ENCODE data around the gene EPS8L2. TPM values are rescaled to one million over a fixed set of nuclear protein-coding genes. Genes with fewer than 3 reads are reported as not detected.

Gene EPS8L2
- total RNA-seq, 1 donor from 2014 or later, result 12.7 TPM

DNA sequence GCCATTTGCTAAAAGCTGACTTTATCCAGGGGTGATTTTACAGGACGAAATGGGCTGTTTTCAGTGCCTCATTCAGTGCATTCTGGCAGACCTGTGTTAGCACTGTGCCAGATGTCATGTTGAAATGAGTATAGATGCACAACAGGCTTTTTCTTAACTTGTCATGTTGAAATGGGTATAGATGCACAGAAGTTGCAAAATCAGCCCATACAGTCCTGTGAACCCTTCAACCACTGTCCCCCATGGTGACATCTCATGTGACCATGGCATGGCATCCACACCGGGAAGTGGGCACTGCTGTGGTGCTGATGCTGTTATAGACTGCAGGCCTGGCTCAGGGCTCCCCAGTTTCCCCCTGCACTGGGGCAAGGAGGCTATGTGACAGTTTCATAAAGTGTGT is 43.7 kb downstream of the EPS8L2 start:
- H3K27ac Mint-ChIP-seq (ENCODE audit: unreplicated experiment), result peak overlapping the region; percentile 30
- no peaks in the 10 kb centered on the region for H3K36me3 Mint-ChIP-seq (ENCODE audit: unreplicated experiment)
- H3K9me3 Mint-ChIP-seq (ENCODE audit: unreplicated experiment), result peaks cover 7% of the 10 kb centered on the region
- peak overlapping the region; percentile 74 for H3K4me3 Mint-ChIP-seq (ENCODE audit: unreplicated experiment)
- no peaks in the 10 kb centered on the region for H3K27me3 Mint-ChIP-seq (ENCODE audit: unreplicated experiment)
- TF ChIP-seq, protein P1, sequence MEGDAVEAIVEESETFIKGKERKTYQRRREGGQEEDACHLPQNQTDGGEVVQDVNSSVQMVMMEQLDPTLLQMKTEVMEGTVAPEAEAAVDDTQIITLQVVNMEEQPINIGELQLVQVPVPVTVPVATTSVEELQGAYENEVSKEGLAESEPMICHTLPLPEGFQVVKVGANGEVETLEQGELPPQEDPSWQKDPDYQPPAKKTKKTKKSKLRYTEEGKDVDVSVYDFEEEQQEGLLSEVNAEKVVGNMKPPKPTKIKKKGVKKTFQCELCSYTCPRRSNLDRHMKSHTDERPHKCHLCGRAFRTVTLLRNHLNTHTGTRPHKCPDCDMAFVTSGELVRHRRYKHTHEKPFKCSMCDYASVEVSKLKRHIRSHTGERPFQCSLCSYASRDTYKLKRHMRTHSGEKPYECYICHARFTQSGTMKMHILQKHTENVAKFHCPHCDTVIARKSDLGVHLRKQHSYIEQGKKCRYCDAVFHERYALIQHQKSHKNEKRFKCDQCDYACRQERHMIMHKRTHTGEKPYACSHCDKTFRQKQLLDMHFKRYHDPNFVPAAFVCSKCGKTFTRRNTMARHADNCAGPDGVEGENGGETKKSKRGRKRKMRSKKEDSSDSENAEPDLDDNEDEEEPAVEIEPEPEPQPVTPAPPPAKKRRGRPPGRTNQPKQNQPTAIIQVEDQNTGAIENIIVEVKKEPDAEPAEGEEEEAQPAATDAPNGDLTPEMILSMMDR (IDR thresholded peaks at IDR 0.05; ENCODE audit: partially characterized antibody, unreplicated experiment), result no peak
- DNase-seq, result no peak
- H3K4me1 Mint-ChIP-seq (ENCODE audit: low read depth, unreplicated experiment), result peaks cover 6% of the 10 kb centered on the region

DNA sequence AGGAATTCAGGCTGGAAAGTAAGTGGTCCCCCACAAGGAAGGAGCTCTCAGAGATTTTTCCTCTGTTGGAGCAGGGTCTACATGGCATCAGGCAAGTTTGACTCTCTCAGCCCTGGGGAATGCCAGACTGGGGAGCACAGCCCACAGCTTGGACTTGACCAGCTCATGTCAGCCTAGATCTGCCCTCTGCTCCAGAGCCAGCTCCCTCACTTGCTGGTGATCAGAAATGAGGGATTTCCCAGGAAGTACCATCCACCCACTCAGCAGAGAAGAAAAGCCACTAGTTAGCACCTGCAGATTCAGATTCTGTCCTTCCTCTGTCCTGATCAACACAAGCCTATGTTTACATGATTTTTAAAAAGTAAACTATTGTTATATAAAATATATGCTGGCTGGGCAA is 54.2 kb downstream of the EPS8L2 start:
- Mint-ChIP-seq H3K9me3 (ENCODE audit: unreplicated experiment) (peaks cover 20% of the 10 kb centered on the region), H3K36me3 (ENCODE audit: unreplicated experiment) (peaks cover 5% of the 10 kb centered on the region), H3K4me1 (ENCODE audit: low read depth, unreplicated experiment) (peaks cover 15% of the 10 kb centered on the region), H3K4me3 (ENCODE audit: unreplicated experiment) (no peak overlapping the region), H3K27me3 (ENCODE audit: unreplicated experiment) (peaks cover 11% of the 10 kb centered on the region), H3K27ac (ENCODE audit: unreplicated experiment) (no peak overlapping the region)
- TF ChIP-seq, protein P1 (IDR thresholded peaks at IDR 0.05; ENCODE audit: partially characterized antibody, unreplicated experiment), result no peak
- no peak for DNase-seq

- DNase-seq, result no peak
- peak overlapping the region; percentile 99 for H3K27ac Mint-ChIP-seq (ENCODE audit: unreplicated experiment)
Measured at GRCh38 chr11:761526-762108, 55.6 kb downstream of the EPS8L2 start.

GRCh38 chr11:762421-763072 is 56.5 kb downstream of the EPS8L2 start:
- peak overlapping the region; percentile 78 for H3K4me3 Mint-ChIP-seq (ENCODE audit: unreplicated experiment)

More at GRCh38 chr11:761526-762108, 55.6 kb downstream of the EPS8L2 start:
- peaks cover 11% of the 10 kb centered on the region for H3K27me3 Mint-ChIP-seq (ENCODE audit: unreplicated experiment)
- H3K9me3 Mint-ChIP-seq (ENCODE audit: unreplicated experiment), result peaks cover 22% of the 10 kb centered on the region
- TF ChIP-seq, protein P1 (IDR thresholded peaks at IDR 0.05; ENCODE audit: partially characterized antibody, unreplicated experiment), result no peak
- H3K4me3 Mint-ChIP-seq (ENCODE audit: unreplicated experiment), result no peak overlapping the region
- H3K4me1 Mint-ChIP-seq (ENCODE audit: low read depth, unreplicated experiment), result peaks cover 12% of the 10 kb centered on the region
- peaks cover 5% of the 10 kb centered on the region for H3K36me3 Mint-ChIP-seq (ENCODE audit: unreplicated experiment)

More at GRCh38 chr11:762421-763072, 56.5 kb downstream of the EPS8L2 start:
- peaks cover 11% of the 10 kb centered on the region for H3K27me3 Mint-ChIP-seq (ENCODE audit: unreplicated experiment)
- peak; percentile 69 for DNase-seq
- peaks cover 22% of the 10 kb centered on the region for H3K9me3 Mint-ChIP-seq (ENCODE audit: unreplicated experiment)
- peak overlapping the region; percentile 99 for H3K27ac Mint-ChIP-seq (ENCODE audit: unreplicated experiment)
- TF ChIP-seq, protein P1 (IDR thresholded peaks at IDR 0.05; ENCODE audit: partially characterized antibody, unreplicated experiment), result peak; percentile 24
- H3K36me3 Mint-ChIP-seq (ENCODE audit: unreplicated experiment), result peaks cover 5% of the 10 kb centered on the region
- H3K4me1 Mint-ChIP-seq (ENCODE audit: low read depth, unreplicated experiment), result peaks cover 9% of the 10 kb centered on the region
